Measurements from ENCODE around the gene ARFGEF3. TPM values are rescaled to one million over a fixed set of nuclear protein-coding genes. Genes with fewer than 3 reads are reported as not detected.

ARFGEF3 gene
- total RNA-seq, 2 donors from 2014 or later, result 1.7 to 3.7 TPM

DNA sequence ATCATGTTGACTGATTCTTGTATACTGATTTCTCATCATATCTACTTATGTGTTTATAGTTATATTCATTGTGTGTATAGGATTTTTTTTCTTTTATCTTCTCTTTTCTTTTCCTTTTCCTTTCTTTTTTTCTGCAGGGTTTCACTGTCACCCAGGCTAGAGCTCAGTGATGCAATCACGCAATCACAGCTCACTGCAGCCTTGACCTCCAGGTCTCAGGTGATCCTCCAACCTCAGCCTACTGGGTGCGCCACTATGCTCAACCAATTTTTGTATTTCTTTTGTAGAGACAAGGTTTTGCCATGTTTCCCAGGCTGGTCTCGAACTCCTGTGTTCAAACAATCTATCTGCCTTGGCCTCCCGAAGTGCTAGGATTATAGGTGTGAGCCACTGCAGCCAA, 58.2 kb downstream of the ARFGEF3 start:
- Histone ChIP-seq H3K9me3 (no peaks in the 10 kb centered on the region), H3K4me3 (no peak overlapping the region), H3K36me3 (no peaks in the 10 kb centered on the region), H3K27me3 (no peaks in the 10 kb centered on the region), H3K4me1 (no peaks in the 10 kb centered on the region), H3K27ac (no peak overlapping the region)
- DNase-seq (ENCODE audit: low spot score), result no peak
- TF ChIP-seq, protein P1, sequence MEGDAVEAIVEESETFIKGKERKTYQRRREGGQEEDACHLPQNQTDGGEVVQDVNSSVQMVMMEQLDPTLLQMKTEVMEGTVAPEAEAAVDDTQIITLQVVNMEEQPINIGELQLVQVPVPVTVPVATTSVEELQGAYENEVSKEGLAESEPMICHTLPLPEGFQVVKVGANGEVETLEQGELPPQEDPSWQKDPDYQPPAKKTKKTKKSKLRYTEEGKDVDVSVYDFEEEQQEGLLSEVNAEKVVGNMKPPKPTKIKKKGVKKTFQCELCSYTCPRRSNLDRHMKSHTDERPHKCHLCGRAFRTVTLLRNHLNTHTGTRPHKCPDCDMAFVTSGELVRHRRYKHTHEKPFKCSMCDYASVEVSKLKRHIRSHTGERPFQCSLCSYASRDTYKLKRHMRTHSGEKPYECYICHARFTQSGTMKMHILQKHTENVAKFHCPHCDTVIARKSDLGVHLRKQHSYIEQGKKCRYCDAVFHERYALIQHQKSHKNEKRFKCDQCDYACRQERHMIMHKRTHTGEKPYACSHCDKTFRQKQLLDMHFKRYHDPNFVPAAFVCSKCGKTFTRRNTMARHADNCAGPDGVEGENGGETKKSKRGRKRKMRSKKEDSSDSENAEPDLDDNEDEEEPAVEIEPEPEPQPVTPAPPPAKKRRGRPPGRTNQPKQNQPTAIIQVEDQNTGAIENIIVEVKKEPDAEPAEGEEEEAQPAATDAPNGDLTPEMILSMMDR (IDR thresholded peaks at IDR 0.05), result no peak

DNA sequence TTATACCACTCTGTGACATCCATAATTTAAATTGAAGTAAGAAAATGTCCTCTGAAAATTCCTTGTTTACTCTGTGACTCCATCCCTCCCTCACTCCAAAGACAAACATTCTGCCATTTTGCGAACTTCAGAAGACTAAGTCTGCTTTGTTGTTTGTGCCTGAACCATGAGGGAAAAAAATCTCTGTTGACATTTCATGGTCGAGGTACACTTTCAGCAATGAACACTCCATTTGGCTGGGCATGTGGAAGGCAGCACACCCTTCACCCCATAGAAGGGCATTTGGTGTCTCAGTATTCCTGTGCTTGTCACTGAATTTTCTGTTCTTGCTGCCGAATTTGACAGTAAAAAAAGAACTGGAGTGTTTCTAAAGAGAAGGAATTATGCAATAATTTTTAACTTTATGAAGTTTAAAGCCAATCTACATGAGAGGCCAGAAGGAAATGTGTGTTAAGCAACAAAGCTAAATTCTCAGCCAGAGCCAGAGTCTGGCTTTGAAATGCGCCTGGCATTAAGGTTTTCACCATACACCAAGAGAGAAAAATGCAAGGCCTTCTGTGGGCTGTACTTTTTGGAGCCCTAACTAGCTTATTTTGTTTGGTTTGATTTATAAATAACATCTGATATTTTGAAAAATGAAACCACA, 61.3 kb downstream of the ARFGEF3 start:
- DNase-seq (ENCODE audit: low spot score), result no peak
- Histone ChIP-seq H3K36me3 (no peaks in the 10 kb centered on the region), H3K4me1 (no peaks in the 10 kb centered on the region), H3K27me3 (no peaks in the 10 kb centered on the region), H3K27ac (no peak overlapping the region), H3K4me3 (no peak overlapping the region), H3K9me3 (no peaks in the 10 kb centered on the region)
- TF ChIP-seq, protein P1 (IDR thresholded peaks at IDR 0.05), result no peak

DNA sequence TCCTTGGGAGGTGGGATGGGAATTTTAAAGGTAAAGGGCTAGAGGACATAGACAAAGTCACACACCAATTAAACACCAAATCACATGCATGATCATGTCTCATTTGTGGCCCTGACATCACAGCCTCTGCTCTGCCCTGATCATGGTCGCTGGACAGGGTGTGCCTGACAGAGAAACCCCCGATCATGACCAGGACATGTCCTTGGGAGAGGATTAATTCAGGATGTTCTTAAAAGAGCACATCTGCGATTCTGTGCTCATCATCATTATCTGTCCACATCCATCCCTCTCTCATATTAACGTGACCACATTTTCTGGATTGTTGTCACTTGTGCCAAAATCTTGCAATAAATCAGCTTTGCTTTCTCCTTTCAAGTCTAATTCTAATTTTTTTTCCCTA, 64.2 kb downstream of the ARFGEF3 start:
- Histone ChIP-seq H3K4me3 (no peak overlapping the region), H3K27ac (no peak overlapping the region), H3K4me1 (no peaks in the 10 kb centered on the region), H3K27me3 (no peaks in the 10 kb centered on the region), H3K36me3 (no peaks in the 10 kb centered on the region), H3K9me3 (no peaks in the 10 kb centered on the region)
- no peak for DNase-seq (ENCODE audit: low spot score)
- TF ChIP-seq, protein P1 (IDR thresholded peaks at IDR 0.05), result no peak

DNA sequence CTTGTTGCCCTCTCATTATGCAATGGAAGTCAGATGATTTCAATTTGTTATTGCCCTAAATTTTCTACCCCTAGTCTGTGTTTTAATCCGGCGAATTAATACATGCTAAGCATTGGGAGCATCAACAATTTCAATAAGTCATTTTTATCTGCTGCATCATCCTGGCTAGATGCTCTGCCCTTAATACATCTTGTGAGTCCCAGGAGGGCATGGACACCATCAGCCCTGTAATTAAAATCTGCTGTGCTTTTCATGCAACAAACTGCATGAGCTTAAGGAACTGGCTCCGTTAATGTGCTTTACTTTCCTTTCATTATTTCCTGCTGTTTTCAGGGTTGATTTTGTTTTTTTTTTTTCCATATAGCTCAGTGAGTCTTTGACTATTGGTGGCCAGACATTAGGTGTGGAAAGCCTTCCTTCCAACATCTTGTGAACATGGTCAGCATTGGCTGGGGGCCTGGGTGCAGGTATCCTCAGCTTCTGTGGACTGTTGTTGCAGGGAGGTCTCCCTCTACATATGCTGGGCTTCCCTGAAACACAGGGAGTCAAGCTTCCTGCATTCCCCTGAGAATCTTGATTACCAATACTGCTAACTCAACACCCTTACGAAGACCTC, 65.1 kb downstream of the ARFGEF3 start:
- no peaks in the 10 kb centered on the region for H3K36me3 ChIP-seq
- H3K4me1 ChIP-seq, result no peaks in the 10 kb centered on the region
- no peak overlapping the region for H3K4me3 ChIP-seq
- H3K9me3 ChIP-seq, result no peaks in the 10 kb centered on the region
- TF ChIP-seq, protein P1 (IDR thresholded peaks at IDR 0.05), result no peak
- H3K27ac ChIP-seq, result no peak overlapping the region
- no peaks in the 10 kb centered on the region for H3K27me3 ChIP-seq
- DNase-seq (ENCODE audit: low spot score), result no peak

DNA sequence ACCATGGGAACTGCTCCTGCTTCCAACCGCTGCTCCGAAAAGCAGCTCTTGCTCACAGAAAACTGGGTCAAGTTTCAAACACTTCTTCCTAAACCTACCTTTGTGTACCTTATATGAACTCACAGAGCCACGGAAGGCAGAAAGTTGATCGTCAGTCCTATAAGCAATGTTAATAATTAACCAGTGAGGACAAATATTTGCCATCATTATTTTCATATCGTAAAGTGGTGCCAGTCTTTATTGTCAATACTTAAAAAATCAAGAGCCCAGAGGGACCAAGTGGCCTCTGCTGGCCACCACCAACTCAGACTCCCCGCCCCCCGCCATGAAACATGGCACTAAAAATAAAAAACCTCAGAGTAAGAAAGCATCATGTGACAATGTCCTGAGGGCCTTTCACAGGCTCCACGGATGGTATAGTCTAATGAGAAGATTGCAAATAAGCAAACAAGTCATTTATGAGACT, 65.6 kb downstream of the ARFGEF3 start:
- no peak overlapping the region for H3K4me3 ChIP-seq
- H3K27ac ChIP-seq, result no peak overlapping the region
- no peaks in the 10 kb centered on the region for H3K9me3 ChIP-seq
- no peaks in the 10 kb centered on the region for H3K36me3 ChIP-seq
- no peaks in the 10 kb centered on the region for H3K27me3 ChIP-seq
- H3K4me1 ChIP-seq, result no peaks in the 10 kb centered on the region
- TF ChIP-seq, protein P1 (IDR thresholded peaks at IDR 0.05), result no peak
- no peak for DNase-seq (ENCODE audit: low spot score)

Data from right atrium auricular region (tissue), 2 donors.